ENCODE results near the gene SPPL3.
A peak's percentile ranks its signal among the peaks of the same experiment; 100 is the strongest.

SPPL3 gene, protein sequence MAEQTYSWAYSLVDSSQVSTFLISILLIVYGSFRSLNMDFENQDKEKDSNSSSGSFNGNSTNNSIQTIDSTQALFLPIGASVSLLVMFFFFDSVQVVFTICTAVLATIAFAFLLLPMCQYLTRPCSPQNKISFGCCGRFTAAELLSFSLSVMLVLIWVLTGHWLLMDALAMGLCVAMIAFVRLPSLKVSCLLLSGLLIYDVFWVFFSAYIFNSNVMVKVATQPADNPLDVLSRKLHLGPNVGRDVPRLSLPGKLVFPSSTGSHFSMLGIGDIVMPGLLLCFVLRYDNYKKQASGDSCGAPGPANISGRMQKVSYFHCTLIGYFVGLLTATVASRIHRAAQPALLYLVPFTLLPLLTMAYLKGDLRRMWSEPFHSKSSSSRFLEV

DNA sequence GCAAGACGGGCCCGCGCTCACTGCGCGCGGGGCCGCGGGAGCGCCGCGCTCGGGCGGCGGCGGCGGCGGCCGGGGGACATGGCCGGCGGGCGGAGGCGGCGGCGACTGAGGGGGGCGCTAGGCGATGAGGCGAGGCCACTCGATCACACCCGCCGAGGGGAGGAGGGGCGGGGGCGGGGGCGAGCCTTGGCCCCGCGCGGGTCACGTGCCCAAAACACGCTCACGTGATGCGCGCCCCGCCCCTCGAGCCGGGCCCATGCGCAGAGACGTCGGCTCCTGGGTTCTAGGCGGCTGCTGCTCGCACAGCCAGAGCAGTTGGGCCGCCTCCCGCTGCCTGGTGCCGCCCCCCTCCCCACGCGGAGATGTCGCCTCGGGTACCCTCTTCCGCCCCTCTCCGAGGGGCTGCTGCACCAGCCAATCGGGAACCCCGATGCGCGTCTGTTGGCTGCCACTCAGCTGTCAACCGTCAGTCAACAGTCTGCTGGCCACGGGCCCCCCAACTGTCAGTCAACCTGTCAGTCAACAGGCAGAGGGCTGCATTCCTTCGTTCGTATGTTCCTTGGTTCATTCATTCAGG lies at the start of gene SPPL3:
SPPL3 (minus strand) TSS at position 162 of the 577 bp plus-strand sequence. CDS start 491 bp downstream, outside the sequence.
- H3K36me3 ChIP-seq (ENCODE audit: control insufficient read depth in 2 of 2, insufficient read depth in 1 of 2, low read length in 2 of 2), result peaks cover 6 to 7% of the 10 kb centered on the region in 2 experiments; a peak in 2 of 3 replicates
- H3K4me3 ChIP-seq (ENCODE audit: low read depth, low read length), result peak within 1 kb of the TSS; percentile 78
- no peaks in the 10 kb centered on the region for H3K9me3 ChIP-seq (ENCODE audit: control insufficient read depth, insufficient read depth, low read depth, low read length)
- peak within 1 kb of the TSS; percentile 87 for H3K27ac ChIP-seq (ENCODE audit: extremely low read depth, low read depth, low read length)
- CTCF ChIA-PET, result interaction anchor here (1.5 kb wide), 1 partner anchor 67 kb away, joined by 5 read pairs; no protein-coding TSS in a partner anchor
- H3K4me1 ChIP-seq (ENCODE audit: control insufficient read depth, insufficient read depth, low read length), result no peaks in the 10 kb centered on the region
- POLR2A ChIA-PET, result interaction anchor here (1.7 kb wide), 1 partner anchor 467 kb away, joined by 3 read pairs; the partner anchor contains the start of gene COX6A1
- TF ChIP-seq GLIS1 (tag by site-specific recombination; IDR thresholded peaks at IDR 0.05) (peak; percentile 61; the same call in 1 of the 2 replicates), HOXA7 (CRISPR knock-in tag; IDR thresholded peaks at IDR 0.05; ENCODE audit: borderline replicate concordance) (no peak), KLF1 (tag by site-specific recombination; IDR thresholded peaks at IDR 0.05) (peak; percentile 85), RBAK (tag by site-specific recombination; IDR thresholded peaks at IDR 0.05) (no peak), SP3 (tag by site-specific recombination; IDR thresholded peaks at IDR 0.05) (peak; percentile 93), SP2 (tag by site-specific recombination; IDR thresholded peaks at IDR 0.05) (peak; percentile 97), KLF16 (tag by site-specific recombination; IDR thresholded peaks at IDR 0.05) (peak; percentile 96), ZNF692 (tag by site-specific recombination; IDR thresholded peaks at IDR 0.05) (peak; percentile 63; the same call in 1 of the 2 replicates), ZNF433 (tag by site-specific recombination; IDR thresholded peaks at IDR 0.05; ENCODE audit: low read depth) (no peak), ZNF747 (tag by site-specific recombination; IDR thresholded peaks at IDR 0.05) (no peak), ZNF394 (tag by site-specific recombination; IDR thresholded peaks at IDR 0.05; ENCODE audit: borderline replicate concordance) (no peak), SCRT2 (tag by site-specific recombination; IDR thresholded peaks at IDR 0.05) (peak; percentile 89), KLF9 (tag by site-specific recombination; IDR thresholded peaks at IDR 0.05; ENCODE audit: low read depth) (peak; percentile 98), ZXDB (tag by site-specific recombination; IDR thresholded peaks at IDR 0.05) (peak; percentile 43; the same call in 1 of the 2 replicates), OSR2 (tag by site-specific recombination; IDR thresholded peaks at IDR 0.05) (no peak), ZNF571 (tag by site-specific recombination; IDR thresholded peaks at IDR 0.05) (no peak), ZNF664 (tag by site-specific recombination; IDR thresholded peaks at IDR 0.05) (no peak), ZNF404 (tag by site-specific recombination; IDR thresholded peaks at IDR 0.05) (no peak), ZNF2 (tag by site-specific recombination; IDR thresholded peaks at IDR 0.05) (no peak), ZNF777 (tag by site-specific recombination; IDR thresholded peaks at IDR 0.05; ENCODE audit: borderline replicate concordance) (no peak), KLF10 (tag by site-specific recombination; IDR thresholded peaks at IDR 0.05) (peak; percentile 97), ZNF423 (tag by site-specific recombination; IDR thresholded peaks at IDR 0.05) (no peak), ZNF549 (tag by site-specific recombination; IDR thresholded peaks at IDR 0.05) (no peak), ZFHX2 (tag by site-specific recombination; conservative IDR thresholded peaks at IDR 0.05) (peak; percentile 78), MZF1 (tag by site-specific recombination; IDR thresholded peaks at IDR 0.05; ENCODE audit: borderline replicate concordance) (no peak), KLF17 (tag by site-specific recombination; IDR thresholded peaks at IDR 0.05) (0 out of 2 replicates have a peak, but pooled peaks have one; percentile 35), ZNF341 (tag by site-specific recombination; IDR thresholded peaks at IDR 0.05; ENCODE audit: low read depth) (peak; percentile 69), ZIC2 (tag by site-specific recombination; IDR thresholded peaks at IDR 0.05) (peak; percentile 50)
- TF ChIP-seq, protein P1, sequence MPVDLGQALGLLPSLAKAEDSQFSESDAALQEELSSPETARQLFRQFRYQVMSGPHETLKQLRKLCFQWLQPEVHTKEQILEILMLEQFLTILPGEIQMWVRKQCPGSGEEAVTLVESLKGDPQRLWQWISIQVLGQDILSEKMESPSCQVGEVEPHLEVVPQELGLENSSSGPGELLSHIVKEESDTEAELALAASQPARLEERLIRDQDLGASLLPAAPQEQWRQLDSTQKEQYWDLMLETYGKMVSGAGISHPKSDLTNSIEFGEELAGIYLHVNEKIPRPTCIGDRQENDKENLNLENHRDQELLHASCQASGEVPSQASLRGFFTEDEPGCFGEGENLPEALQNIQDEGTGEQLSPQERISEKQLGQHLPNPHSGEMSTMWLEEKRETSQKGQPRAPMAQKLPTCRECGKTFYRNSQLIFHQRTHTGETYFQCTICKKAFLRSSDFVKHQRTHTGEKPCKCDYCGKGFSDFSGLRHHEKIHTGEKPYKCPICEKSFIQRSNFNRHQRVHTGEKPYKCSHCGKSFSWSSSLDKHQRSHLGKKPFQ (tag by site-specific recombination; IDR thresholded peaks at IDR 0.05), result peak; percentile 56; the same call in 1 of the 2 replicates
- TF ChIP-seq, protein P2, sequence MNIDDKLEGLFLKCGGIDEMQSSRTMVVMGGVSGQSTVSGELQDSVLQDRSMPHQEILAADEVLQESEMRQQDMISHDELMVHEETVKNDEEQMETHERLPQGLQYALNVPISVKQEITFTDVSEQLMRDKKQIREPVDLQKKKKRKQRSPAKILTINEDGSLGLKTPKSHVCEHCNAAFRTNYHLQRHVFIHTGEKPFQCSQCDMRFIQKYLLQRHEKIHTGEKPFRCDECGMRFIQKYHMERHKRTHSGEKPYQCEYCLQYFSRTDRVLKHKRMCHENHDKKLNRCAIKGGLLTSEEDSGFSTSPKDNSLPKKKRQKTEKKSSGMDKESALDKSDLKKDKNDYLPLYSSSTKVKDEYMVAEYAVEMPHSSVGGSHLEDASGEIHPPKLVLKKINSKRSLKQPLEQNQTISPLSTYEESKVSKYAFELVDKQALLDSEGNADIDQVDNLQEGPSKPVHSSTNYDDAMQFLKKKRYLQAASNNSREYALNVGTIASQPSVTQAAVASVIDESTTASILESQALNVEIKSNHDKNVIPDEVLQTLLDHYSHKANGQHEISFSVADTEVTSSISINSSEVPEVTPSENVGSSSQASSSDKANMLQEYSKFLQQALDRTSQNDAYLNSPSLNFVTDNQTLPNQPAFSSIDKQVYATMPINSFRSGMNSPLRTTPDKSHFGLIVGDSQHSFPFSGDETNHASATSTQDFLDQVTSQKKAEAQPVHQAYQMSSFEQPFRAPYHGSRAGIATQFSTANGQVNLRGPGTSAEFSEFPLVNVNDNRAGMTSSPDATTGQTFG (tag by site-specific recombination; IDR thresholded peaks at IDR 0.05; ENCODE audit: borderline replicate concordance), result no peak
- TF ChIP-seq, protein P3, sequence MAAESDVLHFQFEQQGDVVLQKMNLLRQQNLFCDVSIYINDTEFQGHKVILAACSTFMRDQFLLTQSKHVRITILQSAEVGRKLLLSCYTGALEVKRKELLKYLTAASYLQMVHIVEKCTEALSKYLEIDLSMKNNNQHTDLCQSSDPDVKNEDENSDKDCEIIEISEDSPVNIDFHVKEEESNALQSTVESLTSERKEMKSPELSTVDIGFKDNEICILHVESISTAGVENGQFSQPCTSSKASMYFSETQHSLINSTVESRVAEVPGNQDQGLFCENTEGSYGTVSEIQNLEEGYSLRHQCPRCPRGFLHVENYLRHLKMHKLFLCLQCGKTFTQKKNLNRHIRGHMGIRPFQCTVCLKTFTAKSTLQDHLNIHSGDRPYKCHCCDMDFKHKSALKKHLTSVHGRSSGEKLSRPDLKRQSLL (tag by site-specific recombination; IDR thresholded peaks at IDR 0.05), result no peak

All from HEK293 (cell line).